K562 (cell line): ENCODE data around the gene NEUROD2. TPM values are rescaled to one million over a fixed set of nuclear protein-coding genes. Genes with fewer than 3 reads are reported as not detected.

ENCODE experiments used
- ATAC-seq: fragments of 200-7000 bp; cut with Tn5 transposase; 3 replicates; pipeline ENCODE4 v1.9.1; 2020; ENCODE audit warnings: moderate library complexity
- BruUV-seq: library from RNA; stranded (reverse); fragments of 400-500 nt; replicated peaks from 2 replicates; lab custom pipeline; 2021; lab: Mats Ljungman, UMichigan
- CTCF ChIA-PET: fragments of 300-600 bp; formaldehyde crosslinking; extraction: SDS; loops from one replicate; lab custom pipeline; 2021; ENCODE audit warnings: low intra/inter-chr PET ratio; lab: Yijun Ruan, JAX
- POLR2A ChIA-PET: fragments of 300-600, 350-650 bp; sonication (Branson Sonifier 250); formaldehyde crosslinking; extraction: SDS; loops from one replicate; lab custom pipeline; 2021; ENCODE audit warnings: antibody characterized with exemption, inconsistent platforms; lab: Yijun Ruan, JAX
- DNase-seq, 4 experiments: peaks; one replicate each; pipeline versions ENCODE4 v3.0.0 to v3.0.0-alpha.2; 2011 to 2018; ENCODE audit warnings: low spot score in 3 of 4, mixed read lengths in 3 of 4; ENCODE audit errors: extremely low read depth in 1 of 4
- FAIRE-seq: peaks from 2 replicates; lab custom pipeline; 2011; peaks lifted over from hg19 to GRCh38; lab: Jason Lieb, UNC
- H2AFZ ChIP-seq: 2 replicates; pipeline ENCODE4 v1.6.0; 2011; ENCODE audit warnings: low read depth, low read length, control low read depth, inconsistent platforms
- H3K27ac ChIP-seq: fragments of 200-600 bp; 3 replicates; pipeline ENCODE4 v1.8.0; 2011; ENCODE audit warnings: low read depth, mild to moderate bottlenecking, control low read depth, inconsistent platforms, low read length, moderate library complexity, mixed read lengths; ENCODE audit errors: extremely low read depth
- H3K27me3 ChIP-seq, 2 experiments: fragments of 300-600 bp in 1 of 2; 2 replicates in 1 of 2; 3 replicates in 1 of 2; pipeline versions ENCODE4 v1.6.0 to v1.8.0; 2011; ENCODE audit warnings: inconsistent platforms in 2 of 2, low read length in 2 of 2, mild to moderate bottlenecking in 1 of 2, mixed read lengths in 1 of 2, moderate library complexity in 1 of 2; ENCODE audit not compliant: control insufficient read depth in 2 of 2, insufficient read depth in 2 of 2
- H3K36me3 ChIP-seq: fragments of 300-600 bp; 3 replicates; pipeline ENCODE4 v1.8.0; 2011; ENCODE audit warnings: mild to moderate bottlenecking, low read length, inconsistent platforms; ENCODE audit not compliant: control insufficient read depth, insufficient read depth
- H3K4me1 ChIP-seq, 2 experiments: fragments of 200-600 bp in 1 of 2; replicated peaks in 1 of 2; 2 replicates in 1 of 2; 3 replicates in 1 of 2; pipeline versions ENCODE4 v1.5.1 to v1.8.0; 2011; ENCODE audit warnings: inconsistent platforms in 2 of 2, low read length in 2 of 2, mild to moderate bottlenecking in 1 of 2, mixed read lengths in 1 of 2, moderate library complexity in 1 of 2; ENCODE audit not compliant: control insufficient read depth in 2 of 2, insufficient read depth in 2 of 2
- H3K4me2 ChIP-seq: 2 replicates; pipeline ENCODE4 v1.6.1; 2011; ENCODE audit warnings: low read length, control low read depth, inconsistent platforms, mixed read lengths; ENCODE audit not compliant: insufficient read depth
- H3K4me3 ChIP-seq: fragments of 200-600 bp; sonication (generic), shearing (Covaris generic); 2 replicates; pipeline ENCODE4 v1.5.1; 2016; ENCODE audit warnings: control low read depth, inconsistent platforms
- H3K79me2 ChIP-seq: fragments of 200-600 bp; 3 replicates; pipeline ENCODE4 v1.8.0; 2011; ENCODE audit warnings: low read length, inconsistent platforms; ENCODE audit not compliant: control insufficient read depth, insufficient read depth
- H3K9ac ChIP-seq, 2 experiments: 2 replicates each; pipeline versions ENCODE4 v1.6.0 to v1.6.1; 2011; ENCODE audit warnings: low read depth in 2 of 2, low read length in 2 of 2, control low read depth in 1 of 2, inconsistent platforms in 1 of 2, mild to moderate bottlenecking in 1 of 2, mixed read lengths in 1 of 2; ENCODE audit not compliant: insufficient read depth in 1 of 2
- H3K9me1 ChIP-seq: one replicate; pipeline ENCODE4 v1.6.0; 2011; ENCODE audit warnings: inconsistent platforms, mild to moderate bottlenecking, low read length, moderate library complexity; ENCODE audit not compliant: control insufficient read depth, insufficient read depth
- H3K9me3 ChIP-seq: replicated peaks from 2 replicates; pipeline ENCODE4 v1.5.1; 2011; ENCODE audit warnings: low read depth, low read length, inconsistent platforms; ENCODE audit not compliant: control insufficient read depth, insufficient read depth
- H4K20me1 ChIP-seq: replicated peaks from 2 replicates; pipeline ENCODE4 v1.6.1; 2011; ENCODE audit warnings: low read length, inconsistent platforms, mixed read lengths; ENCODE audit not compliant: control insufficient read depth, insufficient read depth
- CTCF ChIP-seq, 3 experiments: IDR thresholded peaks in 2 of 3; conservative IDR thresholded peaks in 1 of 3; 2 replicates each; pipeline ENCODE4 v1.5.1; 2011 to 2012; ENCODE audit warnings: low read length in 3 of 3, mild to moderate bottlenecking in 3 of 3, control low read depth in 2 of 3, improper control_type of control experiment in 1 of 3, inconsistent platforms in 1 of 3, low read depth in 1 of 3, mixed read lengths in 1 of 3, moderate library complexity in 1 of 3; ENCODE audit not compliant: insufficient read depth in 2 of 3
- GATAD2A ChIP-seq: fragments of 450-650 bp; IDR thresholded peaks from 2 replicates; pipeline ENCODE4 v1.6.1; 2017
- HNRNPUL1 ChIP-seq: fragments of 200-400 bp; formaldehyde crosslinking; IDR thresholded peaks from 2 replicates; pipeline ENCODE4 v1.6.1; 2017; ENCODE audit warnings: low read length
- RBM39 ChIP-seq: fragments of 200-400 bp; formaldehyde crosslinking; optimal IDR thresholded peaks from 2 replicates; pipeline ENCODE3; 2018; ENCODE audit warnings: low read depth, low read length
- XRCC5 ChIP-seq: fragments of 200-400 bp; formaldehyde crosslinking; IDR thresholded peaks from 2 replicates; pipeline ENCODE4 v1.6.1; 2017; ENCODE audit warnings: low read depth, mild to moderate bottlenecking, low read length
- ZNF589 ChIP-seq: fragments of 200-800 bp; sonication (Bioruptor generic); IDR thresholded peaks from 2 replicates; pipeline ENCODE4 v1.6.1; 2016; ENCODE audit warnings: low read depth, missing genetic modification characterization, missing compliant biosample characterization
- WGBS: fragments of 100-300 bp; shearing (Covaris generic); methylation state at CpG from one replicate; pipeline ENCODE4 v1.1.6; 2016; ENCODE audit warnings: low coverage, mixed read lengths; ENCODE audit not compliant: insufficient coverage; ENCODE audit errors: missing lambda C conversion rate; 5-methylcytosine and 5-hydroxymethylcytosine counted together
- in situ Hi-C: fragments of 300-500 bp; cut with MboI; formaldehyde crosslinking; loops from 4 replicates; pipeline ENCODE4 v1.15.0; 2018; ENCODE audit warnings: inconsistent platforms, mixed read lengths
- intact Hi-C: fragments of 100-400 bp; cut with micrococcal nuclease; formaldehyde crosslinking; loops from 2 replicates; pipeline ENCODE4 v1.14.2; 2022
- polyA plus RNA-seq, 8 experiments: library from polyadenylated mRNA; depleted of rRNA in 4 of 8; stranded (reverse) in 5 of 8; unstranded in 3 of 8; fragments of >200 nt; fragmentation: Nextera tagmentation in 2 of 8; fragmentation: Illumina TruSeq in 1 of 8; extraction: Ambion mirVana in 2 of 8; extraction: Trizol in 1 of 8; gene quantifications; 2 replicates each; pipeline versions ENCODE4 v1.2.1 to v1.2.3, GENCODE V29; 2011 to 2014; ENCODE audit warnings: inconsistent platforms in 1 of 8, missing spikeins in 1 of 8
- total RNA-seq, 7 experiments: library from RNA; depleted of rRNA in 6 of 7; stranded (reverse); fragments of >200 nt in 6 of 7; fragmentation: Illumina TruSeq in 2 of 7; extraction: Trizol in 2 of 7; gene quantifications; 2 replicates each; pipeline versions ENCODE4 v1.2.1 to v1.2.3, GENCODE V29; 2011 to 2021; ENCODE audit warnings: low replicate concordance in 1 of 7

Gene NEUROD2
- total and polyA plus RNA-seq, 9 of the 15 experiments (the other 6 are each of a cell fraction or from before 2014, with no cell fraction given): not detected

DNA sequence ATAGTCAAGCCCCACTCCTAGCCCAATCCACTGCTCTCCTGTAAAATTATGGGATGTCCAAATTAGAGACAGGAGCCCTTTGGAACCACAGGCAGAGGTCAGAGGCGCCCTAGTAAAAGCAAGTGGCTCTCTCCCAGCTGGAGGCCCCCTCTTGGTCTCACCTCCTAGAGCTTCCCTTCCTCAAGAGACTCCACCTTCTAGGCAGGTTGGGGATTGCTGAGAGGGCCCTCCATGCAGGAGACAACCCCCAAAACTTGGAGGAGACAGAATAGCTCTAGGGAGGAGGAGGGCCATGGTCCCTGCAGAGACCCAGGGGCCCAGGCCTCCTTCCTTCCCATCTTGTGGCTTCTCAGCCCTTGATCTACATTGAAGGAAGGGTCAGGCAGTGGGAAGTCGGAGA lies 29.4 kb downstream of the NEUROD2 start (continued):
- TF ChIP-seq HNRNPUL1 (no peak), RBM39 (no peak), ZNF589 (CRISPR knock-in tag) (no peak)

DNA sequence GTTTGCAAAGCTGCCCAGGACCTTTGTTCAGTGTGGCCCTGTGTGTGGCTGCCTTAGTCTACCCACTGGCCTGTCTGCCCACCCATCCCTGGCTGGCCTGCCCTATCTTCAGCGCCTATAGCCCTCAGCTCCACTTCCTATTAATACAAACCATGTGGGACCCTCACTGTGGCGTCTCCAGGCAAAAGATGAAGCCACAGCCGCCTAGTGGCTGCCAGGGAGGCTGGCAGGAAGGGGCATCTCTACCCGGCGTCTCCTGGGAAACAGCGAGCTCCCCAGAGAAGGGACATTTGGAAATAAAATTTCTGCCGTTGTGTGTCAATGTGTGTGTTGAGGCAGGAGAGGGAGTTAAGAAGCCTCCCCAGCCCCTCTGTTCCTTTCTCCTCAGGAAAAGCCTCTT lies 31.5 kb downstream of the NEUROD2 start:
- no TSS peak for BruUV-seq
- CTCF ChIA-PET: no interaction called here

More for the DNA sequence above, 31.5 kb downstream of the NEUROD2 start:
- peaks cover 4% of the 10 kb centered on the region for H3K9me1 ChIP-seq
- ATAC-seq (peak; percentile 41; the same call in 1 of the 3 replicates), FAIRE-seq (no peak), DNase-seq (no peak)
- H3K79me2 ChIP-seq: no peaks in the 10 kb centered on the region
- 0 out of 2 replicates have a peak, but pooled peaks cover 7% of the 10 kb centered on the region for H4K20me1 ChIP-seq
- 17% methylated on average over 4 of the region's 7 CpGs for WGBS
- H3K4me3 ChIP-seq: no peak overlapping the region
- no peak overlapping the region for H3K4me2 ChIP-seq
- in situ Hi-C loops: no loop called here
- no peak overlapping the region for H3K27ac ChIP-seq
- H2AFZ ChIP-seq: no peak overlapping the region
- intact Hi-C loops: no loop called here
- POLR2A ChIA-PET: interaction anchor here (0.8 to 0.9 kb wide), 2 partner anchors 11 to 13 kb away, joined by 3 to 4 read pairs; no protein-coding TSS in a partner anchor
- H3K4me1 ChIP-seq: peaks cover 0 to 12% of the 10 kb centered on the region in 2 experiments; a peak in 2 of 5 replicates
- TF ChIP-seq CTCF (IDR thresholded peaks at IDR 0.05 in 2 of 3, conservative IDR thresholded peaks at IDR 0.05 in 1 of 3; ENCODE audit: insufficient read depth in 2 of 3, low read depth in 1 of 3, low read length in 3 of 3) (peak; percentile 29 to 51 (median 38); a peak in 4 of 6 replicates), XRCC5 (no peak), GATAD2A (no peak)
- TF ChIP-seq, all 486 proteins: peak for 1
- Histone ChIP-seq H3K9me3 (0 out of 2 replicates have a peak, but pooled peaks cover 2% of the 10 kb centered on the region), H3K9ac (no peak overlapping the region), H3K27me3 (peaks cover 17 to 40% of the 10 kb centered on the region in 2 experiments), H3K36me3 (no peaks in the 10 kb centered on the region)
